Measurements from ENCODE around the gene PSMC6. TPM values are rescaled to one million over a fixed set of nuclear protein-coding genes. Genes with fewer than 3 reads are reported as not detected.
A peak's percentile ranks its signal among the peaks of the same experiment; 100 is the strongest.

PSMC6 gene
- total and polyA plus RNA-seq, 12 donors, result 50.6 to 235 (median 91.2) TPM

DNA sequence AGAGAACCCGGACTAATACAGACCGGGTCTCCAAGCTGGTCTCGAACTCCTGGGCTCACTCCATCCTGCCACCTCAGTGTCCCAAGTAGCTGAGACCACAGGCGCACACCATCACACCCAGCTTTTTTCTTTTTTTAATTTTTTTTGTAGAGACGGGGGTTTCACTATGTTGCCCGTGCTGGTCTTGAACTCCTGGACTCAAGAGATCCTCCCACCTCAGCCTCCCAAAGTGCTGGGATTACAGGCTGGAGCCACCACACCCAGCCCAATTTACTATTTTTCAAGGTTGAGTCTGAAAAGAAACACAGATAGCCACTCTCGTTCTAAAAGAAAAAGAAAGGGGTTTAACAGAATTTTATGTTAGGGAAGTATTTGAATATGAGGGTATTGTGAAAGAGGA, 13.5 kb upstream of the PSMC6 start:
- no peak overlapping the region for H3K4me3 ChIP-seq
- H3K4me1 ChIP-seq (replicated peaks in 1 of 2), result peaks cover 5 to 33% of the 10 kb centered on the region in 2 donors
- H3K36me3 ChIP-seq (replicated peaks in 1 of 2), result no peaks in the 10 kb centered on the region
- no peak for DNase-seq
- no peak overlapping the region for H3K27ac ChIP-seq
- H3K9me3 ChIP-seq (replicated peaks in 1 of 3), result no peaks in the 10 kb centered on the region
- 90 to 93% (median 92%) methylated on average over 7 of the region's 7 CpGs for WGBS, 4 donors
- intact Hi-C loops (cut with DNase I), result loop anchor here in 1 of 2 donors (10.0 kb wide), 1 partner anchor 149 kb away; no protein-coding TSS in a partner anchor
- TF ChIP-seq CTCF (IDR thresholded peaks at IDR 0.05), result no peak
- TF ChIP-seq POLR2A (IDR thresholded peaks at IDR 0.05), result no peak
- no peaks in the 10 kb centered on the region for H3K27me3 ChIP-seq

DNA sequence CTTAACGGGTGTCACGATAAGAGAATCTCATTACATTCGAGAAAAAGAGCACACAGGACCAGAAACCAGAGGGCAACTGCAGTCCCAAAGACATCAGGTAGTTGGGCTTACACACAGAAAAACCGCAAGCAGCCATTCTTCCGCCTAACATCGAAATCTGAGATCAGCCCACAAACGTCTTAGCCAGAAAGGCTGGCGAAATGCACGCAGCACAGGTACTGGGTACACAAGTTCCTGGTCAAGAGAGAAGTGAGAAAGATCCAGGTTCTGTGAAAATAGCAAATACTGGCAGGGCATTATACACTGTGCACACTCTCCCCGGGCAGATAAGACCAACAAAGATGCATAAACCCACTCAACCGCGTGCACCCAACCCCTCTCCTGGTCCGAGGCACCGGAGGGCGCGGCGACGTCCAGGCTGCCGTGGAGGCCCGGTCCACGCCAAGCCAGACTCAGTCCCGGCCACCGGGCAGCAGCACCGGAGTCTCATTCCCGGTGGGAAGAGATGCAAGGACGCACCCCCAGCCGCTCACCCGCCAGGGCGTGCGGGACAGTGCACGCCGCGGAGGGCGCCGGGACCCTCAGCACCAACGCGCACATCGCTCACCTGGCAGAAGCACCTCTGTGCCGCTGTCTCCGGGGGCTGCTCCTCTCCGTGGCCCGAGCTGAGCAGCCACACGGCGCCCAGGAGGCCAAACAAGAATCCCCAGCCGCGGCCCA, 12.1 kb upstream of the PSMC6 start:
- H3K4me1 ChIP-seq (replicated peaks in 1 of 2), result peaks cover 5 to 33% of the 10 kb centered on the region in 2 donors
- 0 to 2% (median 1%) methylated on average over 9 to 46 of the region's 46 CpGs for WGBS, 4 donors
- DNase-seq, result peak in 6 of 7 donors; percentile 38 to 64 (median 44)
- peak overlapping the region; percentile 96 to 100 (median 97) for H3K27ac ChIP-seq
- H3K27me3 ChIP-seq, result no peaks in the 10 kb centered on the region
- no peaks in the 10 kb centered on the region for H3K9me3 ChIP-seq (replicated peaks in 1 of 3)
- H3K36me3 ChIP-seq (replicated peaks in 1 of 2), result no peaks in the 10 kb centered on the region
- intact Hi-C loops (cut with DNase I), result loop anchor here in 1 of 2 donors (10.0 kb wide), 1 partner anchor 150 kb away; no protein-coding TSS in a partner anchor
- peak overlapping the region; percentile 63 to 92 (median 82) for H3K4me3 ChIP-seq
- TF ChIP-seq POLR2A (IDR thresholded peaks at IDR 0.05) (no peak), CTCF (IDR thresholded peaks at IDR 0.05) (peak in 1 of 6 experiments; percentile 14)

DNA sequence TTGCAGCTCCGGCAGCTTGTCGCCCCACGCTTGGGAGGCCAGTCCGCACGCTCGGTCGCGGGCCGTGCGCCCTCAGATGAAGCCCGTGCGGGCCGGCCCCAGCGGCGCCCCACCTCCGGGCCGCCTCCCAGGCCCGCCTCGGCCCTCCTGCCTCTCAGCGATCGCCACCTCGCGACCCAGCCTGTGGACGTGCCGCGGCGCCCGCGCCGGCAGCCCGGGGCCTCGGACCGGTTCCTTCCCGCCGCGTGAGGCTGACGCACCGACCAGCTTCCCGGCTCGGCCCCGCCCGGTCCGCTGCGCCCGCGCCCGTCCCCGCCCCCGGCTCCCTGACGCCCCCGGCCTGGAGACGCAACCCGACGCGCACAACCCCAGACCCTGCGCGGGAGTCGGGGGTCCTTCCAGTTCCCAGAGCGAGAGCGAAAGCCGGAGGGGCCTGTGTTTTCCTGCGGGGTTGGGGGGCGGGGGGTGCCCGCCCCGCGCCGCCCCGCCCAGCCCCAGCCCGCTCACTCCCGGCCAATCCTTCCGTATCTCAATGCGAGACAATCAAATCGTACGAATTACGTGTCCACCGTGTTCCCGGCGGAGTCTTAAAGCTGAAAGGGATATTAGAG, 11.4 kb upstream of the PSMC6 start, which contains the start of gene ERO1A:
Gene ERO1A (minus strand): TSS at position 78 of the 611 bp plus-strand sequence. CDS start 77 bp downstream, at position 1.
- 0 to 1% (median 0%) methylated on average over 9 to 78 of the region's 78 CpGs for WGBS, 4 donors
- Histone ChIP-seq H3K27ac (peak within 1 kb of the TSS; percentile 96 to 100 (median 97)), H3K4me3 (peak within 1 kb of the TSS; percentile 63 to 92 (median 82)), H3K36me3 (replicated peaks in 1 of 2) (no peaks in the 10 kb centered on the region), H3K4me1 (replicated peaks in 1 of 2) (peaks cover 5 to 33% of the 10 kb centered on the region in 2 donors), H3K27me3 (no peaks in the 10 kb centered on the region), H3K9me3 (replicated peaks in 1 of 3) (no peaks in the 10 kb centered on the region)
- intact Hi-C loops (cut with DNase I), result loop anchor here in 1 of 2 donors (10.0 kb wide), 1 partner anchor 151 kb away; no protein-coding TSS in a partner anchor
- TF ChIP-seq POLR2A (IDR thresholded peaks at IDR 0.05) (peak; percentile 72 to 86), CTCF (IDR thresholded peaks at IDR 0.05) (no peak)
- DNase-seq, result peak; percentile 85 to 93 (median 90)

- H3K36me3 ChIP-seq (replicated peaks in 1 of 2), result no peaks in the 10 kb centered on the region
- H3K9me3 ChIP-seq (replicated peaks in 1 of 3), result no peaks in the 10 kb centered on the region
- intact Hi-C loops (cut with DNase I), result no loop called here
- H3K4me1 ChIP-seq (replicated peaks in 1 of 2), result peaks cover 0 to 6% of the 10 kb centered on the region in 2 donors
- H3K4me3 ChIP-seq, result no peak overlapping the region
- no peaks in the 10 kb centered on the region for H3K27me3 ChIP-seq
- 34 to 52% (median 39%) methylated on average over 2 of the region's 2 CpGs for WGBS, 4 donors
- no peak overlapping the region for H3K27ac ChIP-seq
- TF ChIP-seq CTCF (IDR thresholded peaks at IDR 0.05) (no peak), POLR2A (IDR thresholded peaks at IDR 0.05) (no peak)
- no peak for DNase-seq
Observed at GRCh38 chr14:52700701-52701172, 6.3 kb upstream of the PSMC6 start.
